Stimulated activated CD8-positive, alpha-beta memory T cell treated with anti-CD3 and anti-CD28 coated beads, Interleukin-4, amount 100 ng/mL, for 48 hours (primary cell): Measurements from ENCODE around the gene LEPROT.
"Not testable (repeated sequence)": the region's sequence is repeated elsewhere in the genome, so short reads cannot be mapped to it uniquely, and the experiment has no call there.

Experiments used
- DNase-seq: peaks from one replicate; pipeline ENCODE4 v3.0.0-alpha.2; 2020

The LEPROT gene, protein sequence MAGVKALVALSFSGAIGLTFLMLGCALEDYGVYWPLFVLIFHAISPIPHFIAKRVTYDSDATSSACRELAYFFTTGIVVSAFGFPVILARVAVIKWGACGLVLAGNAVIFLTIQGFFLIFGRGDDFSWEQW

DNA sequence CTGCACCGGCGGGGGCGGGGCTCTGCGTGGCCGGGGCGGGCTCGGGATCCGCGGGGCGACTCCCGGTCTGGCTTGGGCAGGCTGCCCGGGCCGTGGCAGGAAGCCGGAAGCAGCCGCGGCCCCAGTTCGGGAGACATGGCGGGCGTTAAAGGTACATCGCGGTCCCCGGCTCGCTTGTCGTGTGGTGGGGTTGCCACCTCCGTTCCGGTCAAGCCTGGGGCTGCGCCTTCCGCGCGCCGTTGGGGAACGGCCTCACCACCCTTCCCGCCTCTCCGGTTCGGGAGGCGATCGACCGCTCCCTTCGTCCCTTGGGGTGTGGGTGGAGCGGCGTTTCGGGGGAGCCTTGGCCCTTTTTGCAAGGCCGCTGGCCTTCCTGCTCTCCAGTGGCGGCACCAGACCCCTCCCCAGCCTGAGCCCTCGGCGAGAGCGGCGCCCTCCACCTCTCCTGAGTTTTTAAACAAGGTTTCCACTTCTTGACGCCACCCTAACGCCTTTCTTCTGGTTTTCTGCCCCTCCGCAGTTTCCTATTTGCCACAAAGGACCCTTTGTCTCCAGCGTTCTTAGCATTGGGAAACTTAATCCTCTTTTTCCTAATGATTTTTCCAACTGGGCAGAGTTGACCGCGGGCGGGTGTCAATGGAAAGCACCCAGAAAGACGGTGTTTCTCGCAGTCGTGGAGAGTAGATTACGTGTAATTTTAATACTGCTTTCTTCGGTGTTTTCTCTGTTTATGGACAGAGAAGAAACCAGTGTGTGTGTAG, at the start of gene LEPROT, which contains the start of gene LEPR:
Gene LEPROT, plus strand, starts transcription at position 79 of the 761 bp plus-strand sequence. Its CDS starts 57 bp downstream, at position 136.
Gene LEPR, plus strand, starts transcription at position 79 of the 761 bp plus-strand sequence. CDS start 144,898 bp downstream, outside the sequence.
- no peak for DNase-seq

DNA sequence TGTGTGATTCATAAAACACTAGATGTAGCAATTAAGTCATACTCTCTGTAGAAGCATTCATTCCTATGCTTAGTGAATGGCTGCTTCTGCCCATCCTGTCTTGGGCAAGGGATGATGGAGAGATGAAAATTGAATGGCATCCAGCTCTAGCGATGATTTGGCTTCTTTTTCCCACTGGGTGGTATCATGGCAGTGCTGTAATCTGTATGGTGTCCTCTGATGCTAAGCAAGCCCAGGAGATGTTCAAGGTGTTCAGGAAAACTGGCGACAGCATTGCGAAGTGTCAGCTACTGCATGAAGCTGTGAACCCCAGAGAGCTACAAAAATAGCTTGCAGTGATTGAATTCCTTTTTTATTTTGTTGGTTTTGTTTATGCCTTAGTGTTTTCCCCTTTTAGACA, 48.9 kb upstream of the LEPROT start:
- no peak for DNase-seq

DNA sequence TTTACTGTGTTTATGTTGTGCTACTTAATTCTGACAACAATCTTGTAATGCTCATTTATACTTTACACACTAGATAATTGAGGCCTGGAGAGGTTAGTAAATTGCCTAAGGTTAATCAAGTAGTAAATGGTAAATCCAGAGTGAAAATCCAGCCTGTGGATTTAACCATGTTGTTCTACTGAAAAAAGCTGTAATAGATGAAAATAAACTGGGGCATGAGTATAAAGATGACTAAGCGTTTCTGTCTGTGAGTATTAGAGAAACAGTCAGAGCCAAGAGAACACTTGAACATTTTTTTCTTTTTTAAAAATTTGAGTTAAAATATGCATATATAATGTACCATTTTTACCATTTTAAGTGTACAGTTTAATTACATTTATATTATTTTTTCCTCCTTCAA, 47.9 kb upstream of the LEPROT start:
- DNase-seq = no peak

DNA sequence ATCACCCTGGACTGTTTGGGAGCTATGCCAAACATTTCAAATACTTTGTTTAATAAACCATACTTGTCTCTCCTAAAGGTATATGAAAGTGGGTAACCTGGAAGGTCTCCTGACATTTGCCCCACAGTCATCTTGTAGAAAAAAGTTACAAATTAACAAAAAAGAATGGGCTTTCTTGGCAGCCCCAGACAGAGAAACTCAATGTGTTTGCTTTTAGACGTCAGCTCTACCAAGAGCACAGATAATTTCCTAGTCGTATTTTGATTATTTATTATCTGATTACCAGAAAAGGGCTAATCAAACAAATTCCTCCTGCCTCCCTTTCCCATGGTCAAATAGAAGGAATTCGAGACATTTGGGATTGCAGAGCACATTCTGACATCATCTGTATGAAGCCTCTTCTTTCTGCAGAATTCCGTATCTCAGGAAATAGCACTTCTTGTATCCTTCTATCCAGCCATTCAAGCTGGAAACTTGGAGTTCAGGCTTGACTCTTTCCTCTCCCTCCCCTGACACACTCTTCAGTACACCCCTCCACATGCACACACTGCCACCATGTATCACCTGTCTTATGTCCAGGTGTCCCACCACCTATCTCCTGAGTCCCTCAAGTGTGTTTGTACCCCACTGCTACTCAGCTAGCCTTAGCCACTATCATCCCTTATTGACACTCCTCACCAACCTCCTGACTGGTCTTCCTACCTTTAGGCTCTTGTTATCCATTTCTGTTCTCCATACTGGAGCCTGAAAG, 42.8 kb upstream of the LEPROT start:
- DNase-seq = no peak

DNA sequence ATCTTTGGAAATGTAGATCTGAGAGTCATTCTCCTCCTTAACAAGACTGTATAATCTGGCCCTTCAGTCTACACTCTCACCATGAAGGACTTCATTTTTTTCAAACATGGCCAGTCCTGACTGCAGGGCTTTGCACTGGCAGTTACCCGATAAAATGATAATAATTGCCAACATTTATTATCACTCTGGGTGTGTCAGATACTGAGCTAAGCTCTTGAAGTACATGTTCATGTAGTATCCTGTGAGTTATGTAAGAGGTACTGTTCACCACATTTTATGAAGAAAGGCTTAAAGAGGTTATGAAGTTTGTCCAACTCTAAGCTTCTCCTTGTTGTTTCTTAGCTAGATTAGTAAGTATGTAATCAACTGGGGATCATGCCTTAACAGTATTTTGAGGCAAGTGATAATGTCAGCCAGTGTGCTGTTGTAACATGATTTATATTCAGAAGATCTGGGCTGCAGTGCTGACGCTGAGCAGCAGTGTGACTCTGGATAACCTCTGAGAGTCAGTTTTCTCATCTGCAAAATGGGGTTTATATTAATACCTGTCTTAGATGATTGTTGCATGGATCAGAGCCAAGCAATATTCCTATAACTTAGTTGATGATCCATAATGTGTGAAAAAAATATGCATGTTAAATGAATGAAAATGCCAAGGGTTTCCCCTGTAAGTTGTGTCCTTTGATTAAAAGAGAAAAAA, 42.1 kb upstream of the LEPROT start:
- DNase-seq = no peak

DNA sequence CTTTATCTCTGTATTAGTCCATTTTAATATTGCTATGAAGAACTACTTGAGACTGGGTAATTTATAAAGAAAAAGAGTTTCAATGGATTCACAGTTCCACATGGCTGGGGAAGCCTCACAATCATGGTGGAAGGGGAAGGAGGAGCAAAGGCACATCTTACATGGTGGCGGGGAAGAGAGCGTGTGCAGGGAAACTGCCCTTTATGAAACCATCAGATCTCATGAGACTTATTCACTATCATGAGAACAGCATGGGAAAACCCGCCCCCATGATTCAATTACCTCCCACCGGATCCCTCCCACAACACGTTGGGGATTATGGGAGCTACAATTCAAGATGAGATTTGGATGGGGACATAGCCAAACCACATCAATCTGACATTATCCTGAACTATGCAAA, 36.0 kb upstream of the LEPROT start:
- not testable (repeated sequence) for DNase-seq

DNA sequence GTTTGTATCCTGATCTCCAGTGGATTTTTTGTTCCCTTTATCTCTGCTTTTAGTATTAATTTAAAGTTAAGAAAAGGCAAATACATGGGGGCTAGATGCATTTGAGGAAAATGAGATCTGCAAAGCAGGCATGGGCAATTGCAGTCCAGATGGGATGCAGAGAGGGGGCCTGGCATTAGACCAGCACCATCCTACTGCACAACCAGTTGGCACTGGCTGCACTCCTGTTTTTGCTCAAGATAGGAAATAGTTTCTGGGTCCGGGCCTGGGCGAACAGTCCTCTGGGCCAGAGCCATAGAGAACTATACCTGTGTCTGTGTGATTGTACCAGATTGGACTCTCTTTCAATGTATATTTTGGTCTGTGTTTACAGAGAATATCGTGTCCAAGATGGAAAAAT, 34.0 kb upstream of the LEPROT start:
- DNase-seq = no peak

DNA sequence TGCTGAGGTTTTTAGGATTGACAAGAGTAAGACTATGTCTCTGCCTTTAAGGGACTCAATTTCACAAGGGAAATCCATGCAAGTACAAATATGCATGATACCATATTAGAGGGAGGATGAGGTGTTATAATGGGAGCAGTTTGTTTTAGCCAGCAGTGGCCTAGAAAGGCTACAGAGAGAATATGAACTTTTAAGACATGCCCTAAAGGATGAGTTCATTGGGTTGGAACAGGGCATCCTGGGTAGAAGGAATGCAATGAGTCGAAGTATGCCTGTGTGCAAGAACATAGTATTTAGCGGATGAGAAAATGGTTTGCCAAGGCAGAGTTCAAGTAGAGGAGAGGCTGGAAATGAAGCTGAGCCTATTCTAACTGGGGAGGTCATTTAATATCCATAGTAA, 32.6 kb upstream of the LEPROT start:
- DNase-seq = no peak

DNA sequence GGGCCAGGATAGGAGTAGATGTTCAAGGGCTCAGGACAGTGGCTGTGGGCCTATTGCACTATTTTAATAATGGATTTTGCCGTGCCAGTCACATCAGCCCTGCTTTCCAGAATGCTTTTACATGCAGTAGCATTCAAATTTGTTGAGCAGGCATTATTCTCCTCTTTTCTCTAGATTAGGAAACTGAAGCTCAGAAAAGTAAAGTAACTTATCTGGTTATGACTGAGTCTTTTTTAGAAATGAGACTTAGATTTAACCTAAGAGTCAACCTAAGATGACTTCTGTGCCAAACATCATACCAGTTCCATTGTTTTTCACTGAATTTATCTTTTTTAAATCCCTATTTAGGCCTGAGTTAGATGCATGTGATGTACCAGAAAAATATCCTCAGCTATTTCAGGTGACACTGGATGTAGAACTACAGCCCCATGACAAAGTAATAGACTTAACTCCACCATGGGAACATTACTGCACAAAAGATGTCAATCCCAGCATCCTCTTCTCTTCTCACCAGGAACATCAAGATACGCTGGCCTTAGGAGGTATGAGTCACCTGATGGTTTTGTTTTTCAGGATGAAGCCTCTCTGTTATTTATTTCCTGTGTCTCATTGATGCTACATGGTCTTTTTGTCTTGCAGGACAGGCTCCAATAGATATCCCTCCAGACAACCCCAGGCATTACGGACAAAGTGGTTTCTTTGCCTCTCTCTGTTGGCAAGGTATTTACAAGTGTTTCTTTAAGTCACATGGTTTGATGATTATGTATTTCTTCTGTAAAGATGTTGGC, 31.4 kb upstream of the LEPROT start:
- no peak for DNase-seq

DNA sequence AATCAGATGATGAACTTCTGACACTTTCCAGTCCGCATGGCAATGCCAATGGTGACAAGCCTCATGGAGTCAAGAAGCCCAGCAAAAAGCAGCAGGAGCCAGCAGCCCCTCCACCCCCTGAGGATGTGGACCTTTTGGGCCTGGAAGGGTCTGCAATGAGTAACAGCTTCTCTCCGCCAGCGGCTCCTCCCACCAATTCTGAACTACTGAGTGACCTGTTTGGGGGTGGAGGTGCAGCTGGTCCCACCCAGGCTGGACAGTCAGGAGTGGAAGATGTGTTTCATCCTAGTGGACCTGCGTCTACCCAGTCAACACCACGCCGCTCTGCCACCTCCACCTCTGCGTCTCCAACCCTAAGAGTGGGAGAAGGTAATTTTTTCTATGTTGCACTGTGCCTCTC, 28.0 kb upstream of the LEPROT start:
- DNase-seq = no peak

DNA sequence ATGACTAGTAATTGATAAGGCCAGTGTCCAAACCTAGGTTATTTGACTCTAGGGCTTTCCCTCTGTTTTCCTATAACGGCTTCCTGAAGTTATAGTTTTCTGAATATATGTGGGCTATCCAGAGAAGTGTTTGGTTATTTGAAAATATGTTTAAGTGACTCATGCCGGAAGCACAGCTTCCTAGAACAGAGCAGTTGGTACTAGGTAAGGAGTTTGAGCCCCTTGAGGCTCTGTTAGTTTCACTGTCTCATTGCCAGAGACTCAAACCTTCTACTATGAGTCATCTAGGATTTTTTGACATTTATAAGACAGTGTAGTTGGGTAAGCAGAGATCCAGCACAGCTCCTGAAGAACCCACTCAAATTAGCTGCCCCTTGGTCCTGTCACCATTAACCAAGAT, 27.1 kb upstream of the LEPROT start:
- DNase-seq = no peak

DNA sequence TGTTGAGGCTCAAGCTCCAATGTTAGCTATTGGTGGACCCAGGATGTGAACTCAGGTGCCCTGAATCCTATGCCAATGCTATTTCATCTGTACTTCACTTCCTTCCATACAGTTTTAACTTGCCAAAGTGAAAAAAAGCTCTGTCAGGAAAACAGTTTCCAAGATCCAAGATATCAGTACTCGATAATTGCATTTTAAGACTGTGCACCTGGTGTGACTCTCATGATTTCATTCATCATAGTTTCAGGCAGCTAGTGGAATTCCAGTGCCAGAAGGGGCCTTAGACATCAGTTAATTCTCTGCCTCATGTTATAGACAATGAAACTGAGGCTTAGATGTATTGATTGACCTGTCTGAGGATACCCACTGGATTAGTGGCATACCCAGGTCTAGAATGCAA, 26.5 kb upstream of the LEPROT start:
- no peak for DNase-seq

DNA sequence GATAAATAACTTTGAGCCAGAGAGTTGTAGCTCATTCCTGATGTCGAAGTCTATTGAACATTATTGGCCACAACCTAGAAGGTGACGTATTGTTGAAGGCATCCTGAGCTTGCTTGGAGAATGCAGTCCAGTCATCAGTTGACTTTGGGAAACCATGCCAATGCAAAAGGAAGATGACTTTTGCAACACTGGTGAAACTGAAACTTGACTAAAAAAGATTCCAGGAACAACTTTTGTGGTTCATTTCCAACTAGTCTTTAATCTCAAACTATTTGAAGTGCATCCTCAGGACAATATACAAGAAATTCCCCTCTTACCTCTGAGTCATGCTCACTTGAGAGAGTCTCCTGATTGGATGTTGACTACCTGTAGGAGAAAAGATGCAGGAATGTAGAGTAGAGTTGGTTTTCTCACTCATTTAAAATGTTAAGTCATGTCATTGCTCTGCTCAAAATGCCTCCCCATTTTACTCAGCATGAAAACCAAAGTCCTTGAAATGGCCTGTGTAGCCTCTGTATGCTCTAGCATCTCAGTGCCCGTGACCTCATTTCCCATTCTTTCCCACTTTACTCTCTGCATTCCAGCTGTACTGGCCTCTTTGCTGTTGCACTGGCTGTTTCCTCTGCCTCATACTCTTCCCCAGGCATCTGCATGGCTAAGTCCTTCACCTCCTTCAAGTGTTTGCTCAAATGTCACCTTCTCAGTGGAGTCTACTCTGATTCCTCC, 24.4 kb upstream of the LEPROT start:
- DNase-seq = no peak

DNA sequence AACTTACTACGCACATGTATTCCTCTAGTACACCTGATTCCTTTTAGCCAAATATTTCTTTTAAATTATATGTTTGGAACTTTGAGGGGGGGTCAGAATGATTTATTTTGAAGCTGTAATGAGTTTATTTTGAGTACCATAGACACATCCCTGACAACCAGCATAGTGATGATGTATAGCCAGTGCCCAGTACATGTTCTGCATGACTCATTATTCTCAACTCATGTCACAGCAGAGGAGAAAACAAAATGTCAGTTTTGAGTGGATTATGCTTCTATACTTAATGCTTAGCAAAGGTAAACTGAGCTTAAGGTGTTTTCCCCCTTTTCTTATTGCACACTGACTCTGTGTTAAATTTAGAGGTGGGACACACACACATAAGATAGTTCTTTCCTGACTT, 22.4 kb upstream of the LEPROT start:
- DNase-seq = no peak

DNA sequence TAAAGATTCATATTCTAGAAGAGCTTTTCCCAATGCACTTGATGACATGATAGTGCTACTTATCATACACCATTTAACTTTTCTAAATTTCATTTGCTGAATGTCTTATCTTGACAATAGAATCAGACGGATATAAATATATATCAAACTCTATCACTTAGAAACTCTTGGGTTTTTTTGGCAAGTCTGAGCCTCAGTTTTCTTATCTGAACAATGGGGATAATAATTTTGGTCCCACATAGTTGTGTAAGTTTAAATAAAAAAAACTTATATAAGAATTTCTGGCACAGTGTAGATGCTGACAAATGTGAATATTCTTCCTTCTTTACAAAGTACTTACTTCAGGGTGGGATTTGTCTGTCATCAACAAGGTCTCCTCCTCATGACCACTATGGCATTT, 21.5 kb upstream of the LEPROT start:
- no peak for DNase-seq

DNA sequence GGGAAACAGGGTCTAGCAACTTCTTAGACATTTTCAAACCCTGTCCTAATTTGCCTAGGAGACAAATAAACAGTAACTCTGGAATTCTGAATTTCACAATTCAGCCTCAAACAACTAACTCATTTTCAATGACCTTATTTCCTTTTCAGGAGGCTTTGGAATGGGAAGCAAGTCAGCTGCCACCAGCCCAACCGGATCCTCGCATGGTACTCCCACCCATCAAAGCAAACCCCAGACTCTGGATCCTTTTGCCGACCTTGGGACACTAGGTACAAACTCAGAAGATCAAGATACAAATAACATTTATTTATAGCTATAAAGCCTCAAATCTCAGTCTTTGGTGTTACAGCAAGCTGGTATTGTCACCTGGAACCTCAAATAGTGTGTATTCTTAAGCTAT, 18.9 kb upstream of the LEPROT start:
- DNase-seq = no peak

DNA sequence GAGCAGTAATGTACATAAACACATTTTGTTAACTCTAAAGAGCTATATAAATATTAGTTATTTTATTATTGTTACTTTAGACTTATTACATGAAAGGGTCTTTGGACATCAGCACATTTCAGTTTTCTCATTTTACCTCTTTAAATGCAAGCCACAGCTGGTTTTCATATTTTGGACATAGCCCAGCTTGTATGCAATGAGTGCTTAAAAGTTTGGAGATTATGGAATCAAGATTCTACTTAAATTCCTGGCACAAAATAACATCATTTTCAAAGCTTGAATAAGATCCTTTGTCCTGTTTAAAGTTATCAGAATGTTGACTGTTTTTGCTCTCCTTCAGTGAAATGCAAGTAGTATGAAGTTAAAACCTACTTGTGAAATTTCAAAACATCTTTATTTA, 15.5 kb upstream of the LEPROT start:
- no peak for DNase-seq

DNA sequence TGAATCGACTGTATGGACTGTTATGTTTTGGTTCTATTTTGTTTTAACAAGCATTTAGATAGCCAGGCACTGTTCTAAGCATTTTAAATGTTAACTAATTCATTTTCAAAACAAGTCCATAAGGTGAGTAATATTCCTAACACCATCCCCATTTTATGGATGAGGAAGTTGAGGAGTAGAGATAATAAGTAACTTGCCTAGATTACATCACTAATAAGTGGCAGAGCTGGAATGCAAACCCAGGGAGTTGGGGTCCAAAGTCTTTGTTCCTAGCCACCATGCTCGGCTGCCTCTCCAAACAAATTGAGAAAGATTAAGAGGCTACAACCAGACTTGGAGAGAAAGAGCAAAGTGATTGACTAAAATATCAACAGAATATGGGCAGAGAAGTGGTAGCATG, 12.6 kb upstream of the LEPROT start:
- no peak for DNase-seq

DNA sequence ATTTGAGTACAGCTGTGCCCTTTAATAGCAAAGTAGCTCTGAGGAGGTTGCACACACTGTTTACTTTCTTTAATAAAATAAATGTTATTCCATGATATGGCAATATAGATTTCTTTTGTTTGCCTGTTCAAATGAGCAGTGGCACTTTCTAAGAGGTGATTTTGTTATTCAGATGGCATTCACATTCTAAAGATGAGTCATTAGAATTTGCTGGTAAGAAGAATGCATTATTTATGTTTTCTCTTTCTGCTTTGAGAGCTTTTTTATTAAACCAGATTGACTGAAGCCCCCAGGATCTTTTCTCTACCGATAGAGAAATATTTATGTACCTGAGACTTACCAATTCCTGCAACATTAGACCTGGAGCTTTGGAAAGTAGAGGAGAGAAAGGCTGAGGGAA, 11.2 kb upstream of the LEPROT start:
- no peak for DNase-seq

DNA sequence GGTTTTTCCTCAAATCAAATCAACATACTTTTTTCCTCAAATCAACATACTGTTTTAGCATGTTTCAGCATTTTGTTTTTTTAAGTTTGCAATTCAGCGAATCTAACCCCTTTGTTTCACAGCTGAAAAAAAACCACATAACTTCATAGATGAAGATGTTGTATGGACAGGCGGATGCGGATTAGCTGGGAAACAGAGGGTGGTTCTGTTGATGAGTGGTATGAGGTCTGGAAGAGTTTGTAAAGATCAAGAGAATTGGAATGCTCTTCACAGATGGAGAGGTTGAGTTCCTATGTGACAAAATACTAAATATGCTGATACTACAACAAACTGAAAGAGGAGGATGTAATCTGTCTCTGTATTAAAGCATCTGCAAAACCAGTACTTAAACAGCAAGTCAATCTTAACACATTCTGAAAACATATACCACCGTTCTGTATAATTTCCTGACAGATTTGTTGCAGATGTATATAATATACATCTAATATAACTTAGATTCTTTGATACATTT, 10.6 kb upstream of the LEPROT start:
- no peak for DNase-seq

DNA sequence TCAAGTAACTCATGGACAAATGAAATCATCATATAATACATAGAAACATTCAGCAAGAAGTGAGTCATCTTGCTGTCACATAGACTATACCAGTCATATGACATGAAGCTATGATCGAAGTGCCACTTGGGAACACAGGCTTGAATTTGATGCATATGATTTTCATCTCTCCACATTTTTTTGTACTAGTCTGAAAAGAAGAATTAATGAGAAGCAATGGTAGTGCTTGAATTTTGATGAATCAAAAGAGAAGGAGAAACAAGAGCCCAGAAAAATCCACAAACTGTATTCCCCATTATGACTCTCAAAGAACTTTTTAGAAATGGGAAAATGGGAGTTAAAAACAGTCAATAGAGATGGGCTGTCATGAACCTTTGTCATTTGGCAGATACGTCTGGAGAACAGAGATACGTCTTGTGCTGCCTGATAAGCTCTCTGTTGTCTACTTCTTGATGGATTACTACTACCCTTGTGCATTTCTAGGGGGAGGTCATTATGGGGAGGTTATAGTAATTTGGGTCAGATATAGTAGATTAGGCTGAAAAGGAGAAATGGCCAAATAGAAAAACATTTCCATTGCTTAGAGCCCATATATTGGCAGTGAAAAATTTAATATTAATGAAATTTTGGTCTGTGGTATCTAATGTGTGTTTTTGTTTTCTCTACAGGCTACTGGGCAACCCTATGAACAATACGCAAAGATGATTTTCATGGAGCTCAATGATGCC, 8.0 kb upstream of the LEPROT start:
- DNase-seq = no peak
